GM19468 (cell line): Measurements from ENCODE around the gene CDH22.

Experiments
- ATAC-seq: cut with Tn5 transposase; IDR thresholded peaks from one replicate; pipeline ENCODE4 v1.9.1; 2021; ENCODE audit warnings: mild to moderate bottlenecking, moderate library complexity, moderate number of reproducible peaks; ENCODE audit not compliant: unreplicated experiment; ENCODE audit errors: extremely low read depth

CDH22 gene

DNA sequence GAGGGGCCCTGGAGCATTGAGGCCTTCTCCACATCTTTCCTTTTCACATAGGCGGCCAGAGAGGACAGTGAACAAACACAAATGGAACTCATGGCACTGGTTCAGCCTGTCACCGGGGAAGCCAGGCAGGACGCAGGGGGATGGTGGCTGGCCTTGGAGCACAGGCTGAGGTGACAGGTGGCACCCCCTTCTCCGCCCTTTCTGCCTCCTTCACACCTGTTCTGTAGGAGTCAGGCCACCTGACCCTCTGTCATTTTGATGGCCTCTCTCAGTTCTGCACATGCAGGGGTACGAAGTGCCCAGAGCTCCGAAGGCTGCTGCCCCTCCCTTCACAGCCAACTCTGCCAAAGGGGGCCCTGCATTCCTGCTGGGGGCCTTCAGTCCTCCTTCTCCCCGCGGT, 129.4 kb downstream of the CDH22 start:
- no peak for ATAC-seq

DNA sequence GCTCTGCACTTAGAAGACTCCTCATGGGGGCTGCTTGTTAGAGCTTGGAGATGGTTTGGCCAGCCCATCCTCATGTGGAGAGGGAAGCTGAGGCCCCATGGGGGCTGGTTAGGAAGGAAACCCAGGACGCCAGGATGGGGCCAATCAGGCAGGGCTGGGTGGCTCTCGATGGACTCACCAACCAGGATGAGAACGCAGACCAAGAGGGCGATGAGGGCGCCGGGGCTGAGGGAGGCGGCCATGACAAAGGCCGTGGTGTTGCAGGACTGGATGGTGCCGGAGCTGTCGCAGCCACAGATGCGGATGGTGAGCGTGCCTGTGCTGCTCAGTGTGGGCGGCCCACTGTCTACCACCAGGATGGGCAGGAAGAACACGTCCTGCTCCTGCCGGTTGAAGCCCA, 130.5 kb downstream of the CDH22 start:
- ATAC-seq, result no peak

- ATAC-seq, result no peak
These were observed 131.4 kb downstream of the CDH22 start for GRCh38 chr20:46176739-46177378.

- ATAC-seq, result no peak
These were observed 133.2 kb downstream of the CDH22 start for GRCh38 chr20:46175127-46175494.

- no peak for ATAC-seq
These were observed 133.7 kb downstream of the CDH22 start for GRCh38 chr20:46174469-46175126.

GRCh38 chr20:46173652-46174468, 134.4 kb downstream of the CDH22 start:
- ATAC-seq, result no peak

DNA sequence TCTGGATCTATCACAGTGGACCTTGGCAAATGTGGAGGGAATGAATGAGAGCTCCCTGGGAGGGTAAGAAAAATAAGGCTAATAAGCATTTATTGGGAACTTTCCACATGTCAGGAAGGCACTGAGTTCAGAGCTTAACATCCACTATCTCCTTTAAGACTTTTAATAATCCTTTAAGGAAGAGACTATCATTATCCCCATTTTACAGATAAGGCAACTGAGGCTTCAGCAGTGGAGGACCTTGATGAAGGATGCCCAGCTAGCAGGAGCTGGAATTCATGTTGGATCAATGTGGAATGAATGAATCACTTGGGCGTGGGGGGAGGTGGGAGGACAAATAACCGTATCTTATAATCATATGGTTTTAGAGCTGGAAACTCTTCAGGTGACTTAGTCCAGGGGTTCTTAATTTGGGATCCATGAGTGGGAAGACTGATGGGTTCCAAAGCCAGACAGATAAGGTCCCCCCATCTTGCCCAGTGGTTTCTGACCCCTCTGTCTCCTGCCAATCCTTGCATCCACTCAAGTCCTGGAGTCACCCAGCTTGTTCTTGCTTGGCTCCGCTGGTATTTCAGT, 135.2 kb downstream of the CDH22 start:
- ATAC-seq, result no peak

GRCh38 chr20:46172455-46172854, 135.8 kb downstream of the CDH22 start:
- no peak for ATAC-seq

DNA sequence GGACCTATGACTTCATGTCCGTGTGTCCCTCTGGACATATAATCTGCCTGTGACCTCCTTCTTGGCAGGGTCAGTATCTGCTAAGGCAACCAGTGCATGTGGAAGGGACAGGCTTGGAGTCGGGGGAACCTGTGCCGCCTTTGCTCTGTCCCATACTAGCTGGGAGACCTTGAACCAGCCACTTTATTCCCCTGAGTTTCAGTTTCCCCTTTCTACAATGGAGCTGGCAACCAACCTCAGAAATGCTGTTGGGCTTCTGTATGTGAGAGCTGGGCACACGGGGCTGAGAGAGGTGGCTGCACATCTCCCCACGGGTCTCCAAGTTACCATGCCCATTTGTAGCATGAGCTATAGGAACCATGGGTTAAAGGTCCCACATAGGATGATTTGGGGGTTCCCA, 136.4 kb downstream of the CDH22 start:
- ATAC-seq, result no peak

DNA sequence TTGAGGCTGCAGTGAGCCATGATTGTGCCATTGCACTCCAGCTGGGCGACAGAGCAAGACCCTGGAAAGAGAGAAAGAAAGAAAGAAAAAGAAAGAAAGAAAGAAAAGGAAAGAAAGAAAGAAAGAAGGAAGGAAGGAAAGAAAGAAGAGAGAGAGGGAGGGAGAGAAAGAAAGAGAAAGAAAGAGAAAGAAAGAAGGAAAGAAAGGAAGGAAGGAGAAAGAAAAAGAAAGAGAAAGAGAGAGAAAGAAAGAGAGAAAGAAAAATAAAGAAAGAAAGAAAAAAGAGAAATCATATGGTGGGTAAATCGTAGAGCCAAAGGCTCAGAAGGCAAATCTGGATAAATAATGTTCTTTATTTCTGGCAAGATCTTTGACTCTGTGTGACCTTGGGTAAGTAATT, 136.8 kb downstream of the CDH22 start:
- no peak for ATAC-seq

DNA sequence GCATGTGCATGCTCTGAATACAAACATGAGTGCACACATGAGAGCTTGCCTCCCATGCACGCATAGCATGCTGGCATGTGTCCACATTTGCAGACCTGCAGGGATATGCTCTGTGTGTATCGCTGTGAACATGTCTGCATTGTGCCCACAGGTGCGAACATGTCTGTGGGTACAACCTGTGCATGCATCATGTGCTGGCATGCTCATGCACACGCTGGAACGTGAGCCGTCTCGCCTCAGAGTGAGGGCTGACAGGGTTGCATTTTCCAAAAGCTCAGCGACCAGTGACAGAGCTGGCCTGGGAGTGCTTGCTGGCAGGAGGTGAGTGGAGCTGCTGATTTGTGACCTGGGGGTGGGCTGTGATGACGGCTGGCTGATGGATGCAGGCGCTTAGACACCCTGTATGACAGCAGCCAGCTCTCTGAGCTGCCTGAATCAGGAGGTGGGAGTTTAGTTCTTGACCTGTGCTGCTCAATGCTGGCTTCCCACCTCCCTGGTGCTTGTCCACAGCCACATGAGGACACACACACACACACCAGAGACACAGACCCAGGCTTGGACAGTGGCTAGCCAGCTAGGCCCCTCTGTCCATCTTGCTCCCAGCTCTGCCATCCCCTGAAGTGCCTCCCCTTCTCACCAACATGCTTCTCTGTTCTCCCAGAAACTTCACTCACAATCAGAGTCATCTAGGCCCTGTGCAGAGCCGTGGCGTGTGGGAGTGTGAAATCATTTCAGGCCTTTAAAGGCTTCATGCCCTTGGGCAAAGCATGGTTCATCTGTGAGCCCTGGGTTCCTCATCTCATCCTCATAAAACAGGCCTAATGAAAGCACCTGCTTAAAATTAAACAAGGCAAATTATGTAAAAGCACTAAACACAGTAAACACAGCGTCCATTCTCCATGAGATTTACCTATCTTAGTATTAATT, 138.8 kb downstream of the CDH22 start:
- no peak for ATAC-seq

- no peak for ATAC-seq
These were observed 139.9 kb downstream of the CDH22 start for GRCh38 chr20:46168438-46168837.

DNA sequence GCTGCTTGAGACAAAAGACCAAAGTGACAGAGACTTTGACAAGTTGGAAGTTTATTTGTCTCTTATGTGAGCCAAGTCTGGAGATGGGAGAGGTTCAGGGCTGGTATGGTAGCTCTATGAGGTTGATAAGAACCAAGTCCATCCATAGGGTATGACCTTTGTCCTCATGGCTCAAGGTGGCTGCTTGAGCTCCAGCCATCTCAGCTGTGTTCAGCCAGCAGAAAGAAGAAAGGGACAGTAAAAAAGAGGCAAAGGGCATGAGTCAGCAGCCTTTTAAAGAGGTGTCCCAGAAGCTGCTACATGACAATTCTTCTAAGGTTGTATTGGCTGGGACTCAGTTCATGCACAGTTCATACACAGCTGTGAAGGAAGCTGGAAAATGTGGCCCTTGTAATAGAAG, 141.2 kb downstream of the CDH22 start:
- no peak for ATAC-seq

DNA sequence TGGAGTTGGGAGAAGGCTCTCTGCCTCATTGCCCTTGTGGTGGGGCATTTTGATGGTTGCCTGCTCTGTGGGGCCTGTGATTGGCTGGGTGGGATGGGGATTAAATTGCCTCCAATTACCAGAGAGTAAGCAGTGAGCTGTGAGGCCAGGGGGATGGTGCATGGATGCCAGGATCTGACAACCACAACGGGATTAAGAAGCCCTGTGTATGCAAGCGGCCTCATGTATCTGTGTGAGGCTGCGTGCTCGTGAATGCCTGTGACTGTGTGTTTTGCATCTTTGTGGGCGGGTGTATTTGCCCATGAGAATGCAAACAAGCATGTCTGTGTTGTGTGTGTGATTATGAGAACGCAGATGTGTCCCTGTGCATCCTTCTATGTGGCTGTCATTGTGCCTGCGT, 144.0 kb downstream of the CDH22 start:
- ATAC-seq, result no peak

DNA sequence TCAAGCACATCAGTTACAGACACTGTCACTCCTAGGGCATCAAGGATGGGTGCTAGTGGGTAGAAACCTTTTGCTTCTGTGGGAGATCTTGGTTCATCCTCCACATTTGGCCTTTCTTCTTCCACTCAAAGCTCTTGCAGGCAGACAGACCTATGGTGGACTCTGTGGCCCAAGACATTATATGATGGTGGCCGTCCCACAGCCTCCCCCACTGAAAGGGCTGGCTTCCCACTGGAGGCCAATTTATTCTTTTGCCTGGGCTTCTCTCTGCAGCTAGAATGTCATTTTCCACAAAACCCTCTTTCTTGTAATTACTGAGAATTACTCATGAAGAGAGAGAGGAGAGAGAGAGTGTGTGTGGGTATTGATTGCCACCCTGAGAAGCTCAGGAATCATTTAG, 146.4 kb downstream of the CDH22 start:
- ATAC-seq, result no peak

DNA sequence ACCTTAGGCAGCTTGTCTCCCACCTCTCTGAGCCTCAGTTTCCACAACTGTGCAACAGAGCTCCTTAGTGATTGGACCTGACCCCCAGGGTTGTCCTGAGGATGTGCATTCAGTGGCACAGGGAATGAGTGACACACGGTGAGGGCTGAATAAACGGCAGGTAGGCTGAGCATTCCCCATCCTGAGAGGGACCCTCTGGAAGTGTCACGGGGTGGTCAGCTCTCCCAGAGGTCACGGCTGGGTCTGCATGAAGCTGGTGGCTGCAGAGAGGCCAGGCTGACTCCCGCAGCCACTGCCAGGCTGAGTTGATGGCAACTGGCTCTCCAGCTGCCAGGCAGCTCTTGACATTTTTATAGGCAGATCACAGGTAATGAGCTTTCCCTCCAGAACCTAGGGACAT, 147.6 kb downstream of the CDH22 start:
- ATAC-seq, result no peak

DNA sequence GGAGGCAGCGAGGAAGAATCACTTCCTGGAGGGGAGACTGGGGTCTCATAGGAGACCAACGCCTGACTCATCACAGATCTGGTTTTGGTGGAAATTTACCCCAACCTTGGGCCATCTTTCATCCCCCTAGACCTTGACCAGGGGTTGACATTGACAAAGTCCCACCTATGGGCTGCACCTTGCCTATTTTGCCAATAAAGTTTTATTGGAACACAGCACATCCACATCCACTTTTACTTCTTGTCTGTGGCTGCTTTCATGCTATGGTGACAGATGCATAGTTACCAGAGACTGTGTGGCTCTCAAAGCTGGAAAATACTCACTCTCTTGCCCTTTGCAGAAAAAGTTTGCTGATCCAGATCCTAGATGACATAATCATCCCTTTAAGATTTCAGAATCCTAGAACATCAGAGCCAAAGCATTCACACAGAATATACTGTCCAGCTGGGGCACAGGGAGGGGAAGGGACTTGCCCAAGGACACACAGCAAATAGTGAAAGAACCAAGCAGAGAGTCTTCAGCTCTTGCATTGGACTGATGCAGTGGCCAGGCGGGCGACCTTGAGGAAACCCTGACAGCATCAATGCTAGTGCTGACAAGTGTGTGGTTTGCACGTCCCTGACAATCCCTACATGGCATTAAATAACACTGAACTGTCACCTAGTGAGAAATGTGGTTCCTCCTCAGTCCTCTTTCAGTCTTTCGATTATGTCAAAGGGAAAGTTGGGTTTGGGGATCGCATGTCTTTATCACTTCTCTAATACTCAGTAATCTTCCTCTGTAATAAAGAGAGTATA, 149.0 kb downstream of the CDH22 start:
- ATAC-seq, result no peak

DNA sequence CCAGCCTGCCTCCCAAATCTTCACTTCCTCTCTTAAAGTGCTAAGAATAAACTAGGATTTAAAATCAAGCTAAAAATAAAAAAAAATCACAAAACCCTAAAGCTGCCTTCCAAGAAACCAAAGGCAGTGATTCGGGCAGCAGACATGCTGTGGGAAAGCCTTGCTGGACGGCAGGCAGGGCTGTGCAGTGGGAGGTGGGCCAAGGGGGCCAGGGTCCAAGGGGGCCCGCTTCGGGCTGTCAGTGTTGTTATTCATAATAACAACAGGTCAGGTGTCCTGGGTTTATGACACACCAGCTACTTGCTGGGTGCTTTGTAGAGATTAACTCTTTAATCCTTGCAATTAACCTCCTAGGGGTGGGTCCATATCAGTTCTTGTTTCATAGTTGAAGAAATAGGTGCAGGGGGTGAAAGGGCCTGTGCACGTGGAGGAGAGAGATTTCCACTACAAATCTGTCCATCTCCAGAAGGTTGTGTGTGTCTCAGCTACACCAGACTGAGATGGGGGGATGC, 149.8 kb downstream of the CDH22 start:
- no peak for ATAC-seq

DNA sequence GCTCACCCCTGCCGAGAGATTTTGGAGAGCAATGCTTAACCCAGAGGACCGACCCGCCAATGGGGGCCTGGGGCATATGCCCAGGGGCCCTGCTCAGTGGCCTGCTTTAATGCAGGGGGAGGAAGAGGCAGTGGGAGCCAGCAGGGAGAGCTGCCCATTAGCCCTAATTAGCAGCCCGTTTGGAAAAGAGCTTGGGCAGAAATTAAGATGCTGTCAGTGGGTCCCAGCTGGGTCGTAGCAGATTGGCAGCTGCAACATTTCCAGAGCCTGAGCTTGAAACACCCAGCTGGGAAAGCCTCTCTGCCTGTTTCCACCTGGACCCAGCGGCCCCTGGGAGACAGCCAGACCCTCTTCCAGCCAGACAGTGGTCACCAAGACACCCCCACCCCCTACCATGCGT, 150.7 kb downstream of the CDH22 start:
- no peak for ATAC-seq
